RKO (cell line): ENCODE results near the gene BASP1.
"Not testable (repeated sequence)": the region's sequence is repeated elsewhere in the genome, so short reads cannot be mapped to it uniquely, and the experiment has no call there.

Experiments
- DNase-seq: peaks from one replicate; pipeline ENCODE4 v3.0.0-alpha.2; 2016; ENCODE audit warnings: low spot score

BASP1 gene

DNA sequence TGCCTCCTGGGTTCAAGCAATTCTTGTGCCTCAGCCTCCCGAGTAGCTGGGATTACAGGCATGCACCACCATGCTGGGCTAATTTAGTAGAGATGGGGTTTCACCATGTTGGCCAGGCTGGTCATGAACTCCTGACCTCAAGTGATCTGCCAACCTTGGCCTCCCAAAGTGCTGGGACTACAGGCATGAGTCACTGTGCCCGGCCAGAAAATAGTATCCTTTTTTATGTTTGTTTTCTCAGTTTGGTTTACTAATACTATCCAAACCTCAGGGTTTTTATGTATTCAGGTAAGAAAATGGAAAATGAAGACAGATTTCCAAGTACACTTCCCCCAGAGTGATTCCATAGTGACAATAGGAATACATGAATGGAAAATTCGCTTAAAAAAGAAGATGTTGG, 101.7 kb downstream of the BASP1 start:
- not testable (repeated sequence) for DNase-seq

DNA sequence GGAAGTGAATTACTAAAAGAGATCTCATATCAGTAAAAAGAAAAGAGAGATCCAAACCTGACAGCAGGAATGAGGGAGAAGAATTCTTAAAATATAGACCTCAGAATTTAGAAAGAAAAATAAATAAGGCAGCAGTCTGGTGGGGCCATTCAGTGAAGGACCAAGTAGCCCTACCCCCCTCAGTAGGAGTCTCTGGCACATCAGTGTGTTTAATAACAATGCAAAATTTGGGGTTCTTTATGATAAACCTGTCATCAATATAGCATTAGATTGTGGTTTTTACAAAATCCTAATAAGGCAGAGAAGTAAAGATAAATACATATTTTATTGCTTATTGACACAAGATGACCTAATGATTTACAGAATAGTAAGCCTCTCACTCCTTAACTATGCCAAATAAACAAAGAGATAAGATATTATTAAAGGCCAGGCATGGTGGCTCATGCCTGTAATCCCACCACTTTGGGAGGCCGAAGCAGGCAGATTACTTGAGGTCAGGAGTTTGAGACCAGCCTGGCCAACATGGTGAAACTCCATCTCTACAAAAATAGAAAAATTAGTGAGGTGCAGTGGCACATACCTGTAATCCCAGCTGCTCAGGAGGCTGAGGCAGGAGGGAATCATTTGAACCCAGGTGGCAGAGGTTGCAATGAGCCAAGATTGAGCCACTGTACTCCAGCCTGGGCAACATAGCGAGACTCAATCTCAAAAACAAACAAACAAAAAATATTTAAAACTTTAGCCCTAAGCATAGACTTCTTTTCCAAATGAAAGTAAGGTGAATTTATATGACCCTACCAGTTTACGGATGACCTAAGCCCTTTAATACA, 108.6 kb downstream of the BASP1 start:
- no peak for DNase-seq
